HEK293T (cell line): ENCODE data around the gene CIB2.

Experiments
- BHLHE40 ChIP-seq: fragments of 450-650 bp; IDR thresholded peaks from 2 replicates; pipeline ENCODE4 v1.6.1; 2016; ENCODE audit warnings: mild to moderate bottlenecking, moderate library complexity, borderline replicate concordance
- ELF4 ChIP-seq: fragments of 450-650 bp; IDR thresholded peaks from 2 replicates; pipeline ENCODE4 v1.6.1; 2017; ENCODE audit warnings: antibody characterized with exemption
- FOXA1 ChIP-seq: fragments of 450-650 bp; IDR thresholded peaks from 2 replicates; pipeline ENCODE4 v1.6.1; 2016; ENCODE audit warnings: mild to moderate bottlenecking
- FOXM1 ChIP-seq: fragments of 450-650 bp; IDR thresholded peaks from 2 replicates; pipeline ENCODE4 v1.6.1; 2017; ENCODE audit warnings: mild to moderate bottlenecking, borderline replicate concordance
- HDGF ChIP-seq: fragments of 450-650 bp; IDR thresholded peaks from 2 replicates; pipeline ENCODE4 v1.6.1; 2017; ENCODE audit warnings: antibody characterized with exemption, borderline replicate concordance
- L3MBTL2 ChIP-seq: fragments of 450-650 bp; conservative IDR thresholded peaks from 2 replicates; pipeline ENCODE4 v1.6.1; 2016; ENCODE audit warnings: mild to moderate bottlenecking
- LEF1 ChIP-seq: fragments of 450-650 bp; IDR thresholded peaks from 2 replicates; pipeline ENCODE4 v1.6.1; 2017; ENCODE audit warnings: mild to moderate bottlenecking, borderline replicate concordance
- NFRKB ChIP-seq: fragments of 450-650 bp; IDR thresholded peaks from 2 replicates; pipeline ENCODE4 v1.6.1; 2016; ENCODE audit warnings: mild to moderate bottlenecking, moderate library complexity
- SP1 ChIP-seq: fragments of 450-650 bp; IDR thresholded peaks from 2 replicates; pipeline ENCODE4 v1.6.1; 2017
- TARDBP ChIP-seq: fragments of 450-650 bp; IDR thresholded peaks from 2 replicates; pipeline ENCODE4 v1.6.1; 2016
- ZNF384 ChIP-seq: fragments of 450-650 bp; IDR thresholded peaks from 2 replicates; pipeline ENCODE4 v1.6.1; 2016
- TF ChIP-seq, protein P1 (sequence below): fragments of 450-650 bp; IDR thresholded peaks from 2 replicates; pipeline ENCODE4 v1.6.1; 2016

DNA sequence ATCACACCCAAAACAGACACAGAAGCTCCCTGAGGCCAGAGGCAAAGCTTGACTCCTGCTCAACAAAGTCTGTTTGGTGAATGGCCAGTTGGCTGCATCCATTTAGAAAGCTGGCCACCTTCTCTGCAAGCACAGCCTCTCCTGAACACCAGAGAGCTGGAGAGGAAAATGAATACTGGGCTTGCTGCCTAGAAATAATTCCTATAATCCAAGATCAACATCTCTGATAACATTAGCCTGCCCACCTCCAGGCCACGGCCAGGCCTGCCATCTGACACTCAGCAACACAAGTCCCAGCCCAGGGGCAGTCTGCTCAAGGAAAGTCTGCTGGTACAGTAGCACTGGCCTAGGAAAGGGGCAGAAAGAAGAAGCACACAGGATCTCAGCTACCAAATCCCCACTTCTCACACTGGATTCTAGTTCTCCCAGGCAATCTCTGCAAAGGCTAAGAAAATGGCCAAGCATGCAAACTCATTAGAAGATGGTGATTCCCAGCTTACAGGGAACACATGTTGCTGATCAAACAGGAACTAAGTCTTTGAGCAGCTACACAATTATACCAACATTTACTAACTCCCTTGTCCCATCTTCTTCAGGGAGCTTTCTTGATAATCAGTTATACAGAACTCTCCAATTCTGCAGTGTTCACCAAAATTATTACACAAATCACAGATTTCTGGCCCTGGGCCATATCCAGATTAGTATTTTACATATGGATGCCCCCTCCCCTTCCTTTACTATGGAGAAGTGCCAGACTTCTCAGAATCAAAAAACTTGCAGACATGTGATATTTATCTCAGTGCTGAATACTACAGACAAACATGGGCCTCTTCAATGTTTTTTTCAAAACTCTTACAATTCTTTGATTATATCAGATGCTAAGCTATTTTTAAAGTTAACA, 63.7 kb downstream of the CIB2 start:
- TF ChIP-seq TARDBP (no peak), LEF1 (no peak), NFRKB (no peak), ELF4 (no peak), ZNF384 (no peak), SP1 (no peak), L3MBTL2 (no peak), BHLHE40 (no peak), FOXM1 (no peak), FOXA1 (no peak), HDGF (no peak)
- TF ChIP-seq, protein P1, sequence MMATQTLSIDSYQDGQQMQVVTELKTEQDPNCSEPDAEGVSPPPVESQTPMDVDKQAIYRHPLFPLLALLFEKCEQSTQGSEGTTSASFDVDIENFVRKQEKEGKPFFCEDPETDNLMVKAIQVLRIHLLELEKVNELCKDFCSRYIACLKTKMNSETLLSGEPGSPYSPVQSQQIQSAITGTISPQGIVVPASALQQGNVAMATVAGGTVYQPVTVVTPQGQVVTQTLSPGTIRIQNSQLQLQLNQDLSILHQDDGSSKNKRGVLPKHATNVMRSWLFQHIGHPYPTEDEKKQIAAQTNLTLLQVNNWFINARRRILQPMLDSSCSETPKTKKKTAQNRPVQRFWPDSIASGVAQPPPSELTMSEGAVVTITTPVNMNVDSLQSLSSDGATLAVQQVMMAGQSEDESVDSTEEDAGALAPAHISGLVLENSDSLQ: no peak
